ENCODE results near the gene OR2T1.
"Not testable (repeated sequence)": the region's sequence is repeated elsewhere in the genome, so short reads cannot be mapped to it uniquely, and the experiment has no call there.

The OR2T1 gene

DNA sequence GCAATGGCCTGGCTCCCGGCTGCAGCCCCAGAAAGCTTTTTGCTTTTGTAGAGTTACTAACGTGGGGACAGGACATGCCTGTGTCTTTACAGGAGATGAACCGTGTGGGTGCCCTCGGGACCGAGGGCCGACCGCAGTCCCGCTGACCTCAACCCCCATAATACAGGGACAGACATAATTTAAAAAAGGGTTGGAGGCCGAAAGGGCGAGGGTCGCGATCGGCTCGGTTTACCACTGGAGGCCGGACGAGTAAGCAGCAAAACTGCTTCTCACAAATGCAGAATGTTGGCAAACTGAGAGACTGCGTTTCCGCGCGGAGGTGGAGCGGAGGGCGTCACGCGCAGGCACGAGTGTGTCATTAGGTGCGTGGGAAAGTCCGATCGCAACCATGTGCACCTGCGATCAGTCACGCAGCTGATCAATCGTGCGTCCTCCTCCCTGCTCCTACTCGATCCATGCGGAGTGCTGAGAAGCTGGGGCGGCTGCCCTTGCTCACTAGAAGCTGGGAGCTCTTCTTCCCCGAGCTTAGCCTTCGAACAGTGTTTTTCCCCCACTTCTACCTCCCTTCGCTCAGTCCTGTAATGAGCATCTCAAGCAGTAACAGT lies 31.1 kb downstream of the OR2T1 start:
- not testable (repeated sequence) for DNase-seq (ENCODE audit: low read depth, low spot score); H3K27ac ChIP-seq

DNA sequence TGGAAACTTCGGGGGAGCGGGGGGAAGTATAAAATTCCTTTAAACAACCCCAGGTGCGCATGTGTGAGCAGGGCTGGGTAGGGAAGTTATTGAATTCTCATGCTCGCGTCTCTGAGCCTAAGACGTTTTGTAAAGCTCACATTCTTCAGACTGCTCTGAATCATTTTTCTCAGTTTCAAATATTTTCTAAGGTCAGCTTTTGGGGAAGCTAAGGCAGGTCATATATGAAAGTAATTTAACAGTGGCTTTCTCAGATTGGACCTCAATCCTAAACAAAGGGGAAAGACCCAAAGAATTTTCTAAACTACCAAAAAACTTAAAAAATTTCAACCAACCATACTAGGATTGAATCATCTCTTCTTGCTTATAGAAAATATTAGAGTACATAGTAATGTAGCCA lies 32.1 kb downstream of the OR2T1 start:
- H3K27ac ChIP-seq; DNase-seq (ENCODE audit: low read depth, low spot score): not testable (repeated sequence)

DNA sequence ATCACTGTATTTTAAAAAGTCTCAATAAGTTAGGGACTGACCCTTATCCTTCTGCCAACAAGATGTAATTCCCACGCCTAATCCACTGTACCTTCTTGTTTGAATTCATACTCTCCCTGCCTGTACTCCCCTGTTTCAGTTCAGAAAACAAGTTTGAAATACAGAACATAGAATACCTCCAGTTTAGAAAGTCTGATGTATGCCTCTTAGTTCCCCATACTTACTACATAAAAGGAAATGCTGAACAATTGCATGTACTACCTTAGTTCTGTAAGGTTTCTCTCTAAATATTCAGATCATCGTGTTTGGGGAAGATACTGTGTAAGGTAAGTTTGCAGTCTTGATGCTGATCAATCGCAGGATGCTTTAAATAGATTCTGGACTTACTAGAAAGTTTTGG lies 33.5 kb downstream of the OR2T1 start:
- not testable (repeated sequence) for DNase-seq (ENCODE audit: low read depth, low spot score); H3K27ac ChIP-seq

DNA sequence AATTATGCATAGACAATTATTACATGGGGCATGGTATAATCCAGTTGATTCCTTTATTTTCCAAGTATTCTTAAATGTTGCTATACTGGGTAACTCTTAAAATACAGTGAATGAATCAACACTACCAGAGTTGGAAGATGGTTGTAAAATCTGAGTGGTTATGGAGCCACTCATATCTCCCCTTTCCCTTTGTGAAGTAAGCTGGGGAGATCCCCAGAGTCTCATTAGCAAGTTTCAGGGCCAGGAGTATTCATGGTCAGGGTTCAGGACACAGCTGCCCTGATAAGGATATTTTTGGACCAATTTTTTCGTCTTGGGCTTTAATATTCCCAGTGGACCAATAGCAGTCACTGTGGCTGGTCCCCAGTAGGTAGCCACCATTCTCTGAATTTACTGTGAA lies 35.8 kb downstream of the OR2T1 start:
- not testable (repeated sequence) for DNase-seq (ENCODE audit: low read depth, low spot score); H3K27ac ChIP-seq

DNA sequence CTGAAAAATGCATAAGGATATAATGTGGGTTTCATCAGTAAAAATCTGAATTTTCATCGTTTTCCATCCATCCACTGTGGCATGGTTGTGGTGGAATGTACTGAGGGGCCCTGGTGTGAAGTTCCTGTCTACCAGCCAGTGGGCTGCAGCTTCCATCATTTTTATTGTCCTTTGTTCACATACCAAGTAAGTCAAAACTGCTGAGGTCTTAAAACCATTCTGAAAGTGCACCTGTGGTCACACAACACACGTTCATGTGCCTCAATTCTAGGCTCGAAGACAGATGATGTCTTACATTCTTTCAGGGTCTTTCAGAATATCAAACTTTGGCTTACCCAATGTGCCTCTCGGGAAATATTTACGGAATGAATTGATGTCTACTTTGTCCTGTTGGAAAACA lies 36.4 kb downstream of the OR2T1 start:
- DNase-seq (ENCODE audit: low read depth, low spot score); H3K27ac ChIP-seq: not testable (repeated sequence)

DNA sequence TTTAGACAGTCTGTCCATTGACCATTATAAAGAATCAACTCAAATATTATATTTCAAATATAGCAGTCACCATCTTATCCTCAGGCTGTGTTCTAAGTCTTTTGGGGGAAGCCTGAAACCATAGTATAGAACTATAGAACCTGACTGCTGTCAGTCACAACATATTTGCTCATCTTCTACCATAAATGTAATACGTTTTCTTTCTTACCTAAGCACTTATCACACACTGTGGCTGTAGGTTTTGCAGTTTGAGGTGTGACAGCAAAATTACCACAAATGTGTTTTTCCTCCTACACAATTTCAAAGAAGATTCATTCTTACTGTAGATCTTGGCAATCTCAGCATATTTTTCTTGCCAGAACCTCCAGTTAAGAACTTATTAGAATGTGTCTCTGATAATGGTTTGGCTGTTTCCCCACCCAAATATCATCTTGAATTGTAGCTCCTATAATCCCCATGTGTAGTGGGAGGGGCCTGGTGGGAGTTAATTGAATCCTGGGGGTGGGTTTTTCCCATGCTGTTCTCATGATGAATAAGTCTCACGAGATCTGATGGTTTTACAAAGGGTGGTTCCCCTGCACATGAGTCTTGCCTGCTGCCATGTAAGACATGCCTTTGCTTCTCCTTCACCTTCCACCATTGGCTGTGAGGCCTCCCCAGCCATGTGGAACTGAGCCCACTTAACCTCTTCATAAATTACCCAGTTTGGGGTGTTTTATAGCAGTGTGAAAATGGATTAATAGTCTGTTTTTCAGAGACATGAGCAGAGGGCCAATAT lies 39.8 kb downstream of the OR2T1 start:
- not testable (repeated sequence) for H3K27ac ChIP-seq; DNase-seq (ENCODE audit: low read depth, low spot score)

DNA sequence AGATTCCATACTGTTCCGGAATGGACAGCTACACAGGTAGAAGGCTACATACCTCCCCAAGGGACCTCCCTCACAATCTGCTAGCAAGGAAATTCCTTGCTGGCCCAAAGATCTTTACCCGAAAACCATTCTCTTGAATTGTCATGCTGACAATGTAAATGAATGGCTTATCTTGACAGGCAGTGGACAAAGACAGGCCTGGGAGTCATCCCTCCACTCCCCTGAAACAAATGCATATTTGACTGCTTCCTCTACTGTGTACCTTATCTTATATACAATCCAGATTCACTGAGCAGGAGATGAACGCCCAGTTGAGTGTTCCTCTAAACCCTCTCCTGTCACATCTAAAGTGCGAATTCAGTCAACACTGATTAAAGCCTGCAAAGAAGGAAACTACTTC lies 41.8 kb downstream of the OR2T1 start:
- not testable (repeated sequence) for DNase-seq (ENCODE audit: low read depth, low spot score); H3K27ac ChIP-seq

DNA sequence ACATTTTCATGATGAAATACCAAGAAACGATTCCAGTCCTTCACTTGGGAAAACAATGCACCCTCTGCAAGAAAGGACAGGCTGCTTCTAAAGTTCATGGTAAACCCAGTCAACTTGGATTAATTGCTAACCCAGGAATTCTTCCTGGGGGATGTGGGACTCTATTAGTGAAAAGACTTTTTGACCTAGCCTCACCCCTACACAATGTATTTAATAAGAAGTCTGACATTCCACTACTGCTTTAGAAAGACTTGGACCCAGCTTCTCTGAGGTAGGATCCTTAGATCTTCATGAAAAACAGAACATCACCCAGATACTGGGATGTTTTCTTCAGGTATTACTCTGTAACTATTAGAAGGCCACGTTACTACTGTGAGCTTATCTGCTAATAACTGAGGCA lies 42.6 kb downstream of the OR2T1 start, which contains the start of gene OR2T2:
Gene OR2T2 (plus strand): TSS at position 239 of the 400 bp plus-strand sequence. CDS start 7,161 bp downstream, outside the sequence.
- H3K27ac ChIP-seq; DNase-seq (ENCODE audit: low read depth, low spot score): not testable (repeated sequence)

DNA sequence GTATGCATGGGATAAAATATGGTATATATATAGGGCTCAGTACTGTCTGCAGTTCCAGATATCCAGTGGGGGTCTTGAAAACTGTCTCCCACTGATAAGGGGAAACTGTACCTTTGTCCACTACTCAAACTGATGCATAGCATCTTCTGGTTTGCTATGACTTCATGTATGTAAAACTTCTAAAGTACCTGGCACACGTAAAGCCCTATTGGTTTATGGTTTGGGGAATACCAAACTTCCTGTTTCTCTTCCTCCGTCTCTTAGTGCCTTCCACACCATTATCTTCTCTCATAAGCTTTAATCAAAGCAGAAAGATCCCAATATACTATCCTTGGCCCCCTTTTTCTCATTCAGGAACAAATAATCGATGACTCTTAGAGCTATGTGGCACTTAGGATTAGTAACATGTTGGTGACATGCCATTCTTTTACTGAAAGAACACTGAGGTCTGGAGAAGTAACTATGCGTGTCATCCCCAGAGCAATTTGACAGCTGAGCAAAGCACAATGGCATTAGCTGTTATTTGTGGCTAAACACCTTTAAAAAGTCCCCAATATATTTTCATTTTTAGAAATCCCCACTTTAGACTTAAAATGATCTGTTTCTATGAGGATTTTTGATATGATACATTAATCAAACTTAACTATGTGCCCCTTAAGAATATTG lies 45.7 kb downstream of the OR2T1 start:
- not testable (repeated sequence) for H3K27ac ChIP-seq; DNase-seq (ENCODE audit: low read depth, low spot score)

DNA sequence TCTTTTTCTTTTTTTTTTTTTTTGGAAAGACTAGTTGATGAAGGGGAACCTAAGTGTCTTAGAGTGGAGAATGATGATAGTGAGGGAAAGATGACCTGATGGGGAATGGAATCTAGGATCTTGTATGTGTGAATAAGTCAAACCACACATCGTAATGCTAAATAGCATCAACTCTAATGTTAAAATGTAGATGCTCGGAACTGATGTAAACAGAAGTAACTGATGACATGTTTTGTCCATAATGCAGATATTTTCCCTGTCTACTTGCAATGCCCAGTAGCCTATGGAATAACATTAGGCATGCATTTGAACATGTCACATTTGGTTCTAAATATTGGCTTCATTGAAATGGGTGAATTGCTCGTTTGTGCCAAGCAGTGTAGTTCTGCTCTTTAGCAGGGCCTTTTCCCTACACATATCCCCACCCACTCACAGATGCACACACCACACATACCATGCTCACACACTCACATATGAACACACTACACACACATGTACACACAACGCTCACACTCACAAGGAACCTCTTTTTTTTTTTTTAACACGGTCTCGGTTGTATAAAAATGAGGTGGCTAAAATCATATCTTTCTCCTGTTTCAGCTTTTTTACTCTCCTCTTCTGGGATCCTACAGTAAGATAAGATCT lies 47.1 kb downstream of the OR2T1 start:
- H3K27ac ChIP-seq; DNase-seq (ENCODE audit: low read depth, low spot score): not testable (repeated sequence)

DNA sequence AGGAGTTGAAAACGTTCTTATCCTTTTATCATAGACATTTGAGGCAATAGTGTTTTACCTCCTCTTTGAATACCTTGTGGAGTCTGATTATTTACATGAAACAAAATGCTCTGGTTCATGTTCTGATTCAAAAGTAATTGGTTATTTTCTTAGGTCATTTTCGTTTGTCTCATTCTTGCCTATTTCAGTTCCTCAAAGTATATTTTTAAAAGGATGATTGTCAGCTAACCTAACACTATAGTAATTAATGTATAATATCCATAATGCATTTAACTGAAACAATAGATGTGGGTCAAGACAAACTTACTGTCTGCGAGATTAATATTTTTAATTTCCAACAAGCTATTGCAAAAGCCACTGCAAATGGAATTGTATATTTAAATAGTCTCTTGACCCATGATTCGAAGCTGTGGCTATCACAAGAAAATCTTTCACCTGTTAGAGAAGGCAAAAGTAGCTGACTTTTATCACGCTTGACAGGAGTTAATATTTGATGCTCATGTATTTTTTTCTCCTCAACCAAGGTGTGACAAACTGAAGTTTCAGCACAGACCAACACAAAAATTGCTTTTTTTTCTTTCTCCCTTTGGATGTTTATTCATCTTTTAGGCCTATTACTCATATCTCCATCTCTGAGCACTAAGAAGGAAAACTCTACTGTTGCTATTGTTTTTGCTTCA lies 47.8 kb downstream of the OR2T1 start:
- H3K27ac ChIP-seq; DNase-seq (ENCODE audit: low read depth, low spot score): not testable (repeated sequence)

DNA sequence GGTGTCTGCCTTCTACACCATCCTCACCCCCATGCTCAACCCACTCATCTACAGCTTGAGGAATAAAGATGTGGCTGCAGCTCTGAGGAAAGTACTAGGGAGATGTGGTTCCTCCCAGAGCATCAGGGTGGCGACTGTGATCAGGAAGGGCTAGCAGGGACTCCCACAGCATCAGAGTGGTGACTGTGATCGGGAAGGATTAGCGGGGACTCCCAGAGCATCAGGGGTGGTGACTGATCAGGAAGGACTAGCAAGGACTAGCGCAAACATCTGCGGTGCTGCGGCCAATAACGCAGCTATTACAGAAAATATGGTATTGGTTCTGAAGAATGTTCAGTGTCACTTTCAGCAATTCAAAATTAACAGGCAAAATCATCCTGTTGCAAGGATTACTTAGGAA lies 50.8 kb downstream of the OR2T1 start:
- H3K27ac ChIP-seq, result not testable (repeated sequence)

DNA sequence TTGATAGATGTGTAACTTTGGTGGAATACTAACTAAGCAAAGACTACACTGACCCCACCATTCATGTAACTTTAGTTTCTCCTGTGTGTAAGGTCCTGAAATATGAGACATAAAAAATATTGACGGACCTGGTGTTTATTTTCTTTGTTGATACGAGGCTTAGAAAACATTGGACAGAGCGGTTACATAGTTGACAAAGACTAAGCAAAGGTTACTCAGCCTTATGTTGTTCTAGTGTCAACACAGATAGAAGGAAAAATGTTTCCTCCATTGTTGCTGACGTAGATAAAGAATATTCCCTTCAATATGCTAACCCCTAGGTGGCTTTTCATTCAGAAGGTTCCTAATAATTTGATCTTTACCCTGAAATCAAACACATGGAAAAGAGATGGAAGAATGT lies 52.2 kb downstream of the OR2T1 start:
- DNase-seq (ENCODE audit: low read depth, low spot score), result not testable (repeated sequence)

More for the DNA sequence above, 50.8 kb downstream of the OR2T1 start:
- not testable (repeated sequence) for DNase-seq (ENCODE audit: low read depth, low spot score)

DNA sequence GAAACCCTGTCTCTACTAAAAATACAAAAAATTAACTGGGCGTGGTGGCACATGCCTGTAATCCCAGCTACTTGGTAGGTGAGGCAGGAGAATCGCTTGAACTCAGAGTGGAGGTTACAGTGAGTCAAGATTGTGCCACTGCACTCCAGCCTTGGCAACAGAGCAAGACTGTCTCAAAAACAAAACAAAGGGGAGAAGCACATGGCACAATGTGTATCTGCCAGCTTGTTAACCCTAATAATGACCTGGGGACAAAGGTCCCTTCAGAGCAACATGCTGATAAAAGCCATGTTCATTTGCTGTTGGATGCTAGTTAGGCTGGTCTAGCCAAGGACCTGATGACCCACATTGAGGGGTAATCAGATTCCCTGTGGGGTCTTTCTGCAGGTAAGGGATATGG lies 53.8 kb downstream of the OR2T1 start:
- DNase-seq (ENCODE audit: low read depth, low spot score); H3K27ac ChIP-seq: not testable (repeated sequence)

More for the DNA sequence above, 52.2 kb downstream of the OR2T1 start:
- not testable (repeated sequence) for H3K27ac ChIP-seq

All from epithelial cell of prostate (primary cell).